HUDEP-2 (cell line): ENCODE measurements around the gene ACSL4.

Source experiments
- DNase-seq, 76 experiments: peaks; one replicate each; lab custom pipeline; 2025; ENCODE audit not compliant: unreplicated experiment in 76 of 76; lab: John Stamatoyannopoulos, UW

Gene ACSL4

DNA sequence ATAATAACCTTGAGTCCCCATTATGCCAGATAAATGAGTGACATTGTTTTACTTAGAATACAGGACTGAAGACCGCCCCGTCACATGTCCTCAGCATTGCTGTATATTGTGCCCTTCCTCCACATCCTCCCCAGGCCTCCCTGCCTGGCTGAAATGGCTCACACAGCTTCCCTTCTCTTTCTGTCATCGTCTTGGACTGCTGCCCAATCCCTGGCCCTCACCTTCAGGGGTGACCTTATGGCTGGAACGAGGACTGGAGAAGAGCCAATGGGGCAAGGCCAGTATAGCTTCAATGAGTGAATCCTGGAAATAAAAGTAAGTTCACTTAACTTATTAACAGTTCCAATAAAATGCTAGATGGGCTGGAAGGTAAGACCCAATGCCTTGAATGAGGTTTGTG lies 110.8 kb downstream of the ACSL4 start:
- DNase-seq = no peak

DNA sequence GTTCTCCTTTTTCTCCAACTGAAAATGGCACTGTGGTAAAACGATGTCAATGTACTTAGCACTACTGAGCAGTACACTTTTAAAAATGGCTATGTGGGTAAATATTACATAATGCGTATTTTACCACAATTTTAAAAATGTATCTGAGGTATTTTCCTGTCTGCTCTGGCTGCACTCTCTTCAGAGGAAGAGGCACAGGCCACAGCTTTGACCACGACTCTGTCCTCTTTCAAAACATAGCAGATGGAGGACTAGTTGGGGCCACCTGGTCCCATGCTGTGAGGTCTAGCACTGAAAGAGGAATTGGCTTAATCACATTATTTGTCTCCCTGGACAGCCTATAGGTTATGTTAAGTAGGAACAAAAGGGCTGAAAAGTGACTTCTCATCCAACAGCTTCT lies 113.3 kb downstream of the ACSL4 start:
- no peak for DNase-seq

DNA sequence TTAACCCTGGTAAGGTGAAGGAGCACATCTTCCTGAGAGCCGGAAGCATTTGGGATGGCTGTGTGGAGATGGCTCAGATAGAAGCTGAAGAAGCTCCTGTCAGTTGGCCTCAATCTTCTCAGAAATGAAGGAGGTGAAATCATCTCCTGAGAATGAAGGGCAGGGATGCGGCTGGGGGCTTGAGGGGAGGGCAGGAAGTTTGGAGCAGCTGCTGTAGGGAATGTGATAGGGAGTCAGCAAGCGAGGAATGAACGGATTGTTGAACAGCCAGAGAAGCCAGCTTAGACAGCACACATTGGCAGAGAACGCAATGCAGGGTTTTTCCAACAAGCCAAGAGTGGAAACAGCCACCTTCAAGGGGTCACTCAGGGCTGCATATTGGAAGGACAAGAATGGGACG lies 118.1 kb downstream of the ACSL4 start:
- no peak for DNase-seq

DNA sequence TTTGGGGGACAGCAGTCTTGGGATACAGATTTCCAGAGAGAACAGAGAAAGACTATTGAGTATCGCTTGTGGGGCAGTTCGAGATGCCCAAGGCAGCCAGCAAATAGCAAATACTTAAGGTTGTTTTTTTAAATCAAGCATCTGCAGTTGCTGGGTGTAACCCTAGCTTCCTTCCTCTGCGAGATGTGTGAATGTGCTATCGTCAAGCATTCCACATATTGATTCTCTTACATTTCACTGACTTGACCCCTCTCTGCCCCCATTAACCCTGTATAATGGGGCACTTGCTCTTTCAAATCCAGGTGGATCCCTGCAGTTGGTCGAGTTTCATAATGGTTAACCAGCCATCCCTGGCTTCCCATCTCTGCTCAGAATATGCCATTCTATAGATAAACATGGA lies 131.6 kb downstream of the ACSL4 start:
- no peak for DNase-seq

DNA sequence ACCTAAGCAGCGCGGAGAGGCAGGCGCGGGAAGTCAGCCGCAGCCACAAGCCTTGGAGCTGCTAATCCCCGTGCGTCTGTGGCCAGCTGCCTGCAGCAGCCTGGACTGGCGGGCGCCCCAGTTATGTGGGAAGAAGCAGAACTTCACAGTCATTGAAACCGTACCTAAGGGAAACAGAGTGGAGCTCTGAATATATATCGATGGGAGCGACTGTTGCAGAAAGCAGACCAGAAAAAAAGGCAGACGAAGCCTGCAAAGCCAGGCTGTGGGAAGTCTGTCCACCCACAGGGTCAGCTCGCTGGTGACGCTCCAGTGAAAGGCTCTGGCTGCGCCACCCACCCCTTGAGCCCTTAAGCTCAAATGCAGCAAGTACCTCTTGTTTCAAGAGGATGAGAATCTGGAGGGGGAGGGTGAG lies 132.8 kb downstream of the ACSL4 start:
- DNase-seq = no peak

DNA sequence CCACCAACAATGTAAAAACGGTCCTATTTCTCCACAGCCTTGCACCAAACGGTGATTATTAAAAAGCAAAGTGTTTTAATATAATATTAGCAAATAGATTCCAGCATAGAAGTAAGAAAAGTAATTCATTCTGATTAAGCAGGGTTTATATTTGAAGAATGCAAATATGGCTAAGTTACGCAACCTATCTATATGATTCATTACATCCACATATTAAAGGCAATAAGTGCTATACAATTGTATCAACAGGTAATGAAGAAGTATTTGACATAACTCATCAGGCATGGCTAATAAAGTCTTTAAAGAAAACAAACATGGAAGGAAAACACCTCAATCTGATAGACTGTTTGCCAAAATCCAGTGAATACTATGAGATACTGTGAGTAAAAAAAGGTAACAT lies 137.0 kb downstream of the ACSL4 start:
- no peak for DNase-seq
